Renal pelvis (tissue), 12 donors: ENCODE data around the gene PEPD. TPM values are rescaled to one million over a fixed set of nuclear protein-coding genes. Genes with fewer than 3 reads are reported as not detected.
"Not testable (repeated sequence)": the region's sequence is repeated elsewhere in the genome, so short reads cannot be mapped to it uniquely, and the experiment has no call there.

Experiments used
- DNase-seq: peaks from one replicate; pipeline ENCODE4 v3.0.0-alpha.2; 2013
- long read RNA-seq, 16 experiments: transcript quantifications; one replicate each; lab custom pipeline, GENCODE V29; 2026
- polyA plus RNA-seq, 3 donors: library from polyadenylated mRNA; unstranded; fragments of 120-200 nt; gene quantifications; one replicate each; pipeline ENCODE4 v1.2.1, GENCODE V29; 2013; ENCODE audit not compliant: insufficient read length in 3 of 3

The PEPD gene
- 100 to 1,000 TPM; 105 to 120 (median 116) TPM for polyA plus RNA-seq
- long read RNA-seq, donor 1, transcript PEPD-201 (15 exons, 1,910 nt): major isoform, 51 of 72 reads
- long read RNA-seq, donor 1, partial matches to known transcripts: 11 of 72 reads
- long read RNA-seq, donor 1, other reads (novel, unspliced or antisense): 6 of 72 reads
- long read RNA-seq, donor 2, transcript PEPD-201 (15 exons, 1,910 nt): major isoform, 55 of 86 reads
- long read RNA-seq, donor 2, partial matches to known transcripts: 29 of 86 reads
- long read RNA-seq, donor 2, other reads (novel, unspliced or antisense): 0 of 86 reads
- long read RNA-seq, donor 3, transcript PEPD-201 (15 exons, 1,910 nt): major isoform, 29 of 33 reads
- long read RNA-seq, donor 3, partial matches to known transcripts: 0 of 33 reads
- long read RNA-seq, donor 3, other reads (novel, unspliced or antisense): 0 of 33 reads
- long read RNA-seq, donor 4, transcript PEPD-201 (15 exons, 1,910 nt): major isoform, 41 of 57 reads
- long read RNA-seq, donor 4, partial matches to known transcripts: 13 of 57 reads
- long read RNA-seq, donor 4, other reads (novel, unspliced or antisense): 0 of 57 reads
- long read RNA-seq, donor 5, transcript PEPD-201 (15 exons, 1,910 nt): major isoform, 27 of 36 reads
- long read RNA-seq, donor 5, partial matches to known transcripts: 7 of 36 reads
- long read RNA-seq, donor 5, other reads (novel, unspliced or antisense): 0 of 36 reads
- long read RNA-seq, donor 6, transcript PEPD-201 (15 exons, 1,910 nt): major isoform, 39 of 41 reads
- long read RNA-seq, donor 6, partial matches to known transcripts: 0 of 41 reads
- long read RNA-seq, donor 6, other reads (novel, unspliced or antisense): 0 of 41 reads
- long read RNA-seq, donor 7, transcript PEPD-201 (15 exons, 1,910 nt): major isoform, 47 of 117 reads
- long read RNA-seq, donor 7, transcript PEPD-211 (2 exons, 1,763 nt): minor isoform, 5 of 117 reads
- long read RNA-seq, donor 7, partial matches to known transcripts: 56 of 117 reads
- long read RNA-seq, donor 7, other reads (novel, unspliced or antisense): 9 of 117 reads
- long read RNA-seq, donor 8, transcript PEPD-201 (15 exons, 1,910 nt): major isoform, 8 of 24 reads
- long read RNA-seq, donor 8, partial matches to known transcripts: 14 of 24 reads
- long read RNA-seq, donor 8, other reads (novel, unspliced or antisense): 0 of 24 reads
- long read RNA-seq, donor 9, transcript PEPD-201 (15 exons, 1,910 nt): major isoform, 56 of 65 reads
- long read RNA-seq, donor 9, partial matches to known transcripts: 6 of 65 reads
- long read RNA-seq, donor 9, other reads (novel, unspliced or antisense): 0 of 65 reads
- long read RNA-seq, donor 10, transcript PEPD-211 (2 exons, 1,763 nt): minor isoform, 13 of 59 reads
- long read RNA-seq, donor 10, transcript PEPD-201 (15 exons, 1,910 nt): major isoform, 34 of 59 reads
- long read RNA-seq, donor 10, partial matches to known transcripts: 12 of 59 reads
- long read RNA-seq, donor 10, other reads (novel, unspliced or antisense): 0 of 59 reads
- long read RNA-seq, donor 11, transcript PEPD-201 (15 exons, 1,910 nt): major isoform, 32 of 58 reads
- long read RNA-seq, donor 11, partial matches to known transcripts: 24 of 58 reads
- long read RNA-seq, donor 11, other reads (novel, unspliced or antisense): 0 of 58 reads
- long read RNA-seq, donor 12, transcript PEPD-201 (15 exons, 1,910 nt): major isoform, 56 of 112 reads
- long read RNA-seq, donor 12, partial matches to known transcripts: 50 of 112 reads
- long read RNA-seq, donor 12, other reads (novel, unspliced or antisense): 5 of 112 reads
- long read RNA-seq, donor 13, transcript PEPD-201 (15 exons, 1,910 nt): major isoform, 7 of 9 reads
- long read RNA-seq, donor 13, partial matches to known transcripts: 0 of 9 reads
- long read RNA-seq, donor 13, other reads (novel, unspliced or antisense): 0 of 9 reads
- long read RNA-seq, donor 14: 0 reads
- long read RNA-seq, donor 15, transcript PEPD-201 (15 exons, 1,910 nt): major isoform, 39 of 77 reads
- long read RNA-seq, donor 15, transcript PEPD-211 (2 exons, 1,763 nt): minor isoform, 6 of 77 reads
- long read RNA-seq, donor 15, partial matches to known transcripts: 12 of 77 reads
- long read RNA-seq, donor 15, other reads (novel, unspliced or antisense): 16 of 77 reads
- long read RNA-seq, donor 16, transcript PEPD-201 (15 exons, 1,910 nt): major isoform, 44 of 47 reads
- long read RNA-seq, donor 16, partial matches to known transcripts: 0 of 47 reads
- long read RNA-seq, donor 16, other reads (novel, unspliced or antisense): 0 of 47 reads

GRCh38 chr19:33521480-33522370, at the start of gene PEPD:
TSS of gene PEPD (minus strand) at chr19:33521791. CDS start at chr19:33521760, 31 bp downstream.
- peak; percentile 90 for DNase-seq

- no peak for DNase-seq
Observed at GRCh38 chr19:33569821-33570220, 48.2 kb upstream of the PEPD start.

- no peak for DNase-seq
Observed at GRCh38 chr19:33568706-33569105, 47.1 kb upstream of the PEPD start.

GRCh38 chr19:33564836-33565338, 43.3 kb upstream of the PEPD start:
- no peak for DNase-seq

GRCh38 chr19:33562636-33563035, 41.0 kb upstream of the PEPD start:
- no peak for DNase-seq

GRCh38 chr19:33561666-33562065, 40.1 kb upstream of the PEPD start:
- DNase-seq: not testable (repeated sequence)

- no peak for DNase-seq
Observed at GRCh38 chr19:33561261-33561660, 39.7 kb upstream of the PEPD start.

GRCh38 chr19:33559996-33560395, 38.4 kb upstream of the PEPD start:
- no peak for DNase-seq

- no peak for DNase-seq
Observed at GRCh38 chr19:33558856-33559255, 37.3 kb upstream of the PEPD start.

- no peak for DNase-seq
Observed at GRCh38 chr19:33558151-33558550, 36.6 kb upstream of the PEPD start.

GRCh38 chr19:33557720-33558119, 36.1 kb upstream of the PEPD start:
- DNase-seq: no peak

GRCh38 chr19:33557196-33557595, 35.6 kb upstream of the PEPD start:
- no peak for DNase-seq

GRCh38 chr19:33556261-33556660, 34.7 kb upstream of the PEPD start:
- no peak for DNase-seq

- not testable (repeated sequence) for DNase-seq
Observed at GRCh38 chr19:33555726-33556125, 34.1 kb upstream of the PEPD start.

GRCh38 chr19:33554821-33555220, 33.2 kb upstream of the PEPD start:
- no peak for DNase-seq

GRCh38 chr19:33554391-33554790, 32.8 kb upstream of the PEPD start:
- DNase-seq: no peak

- no peak for DNase-seq
Observed at GRCh38 chr19:33553530-33554310, 32.1 kb upstream of the PEPD start.

- DNase-seq: no peak
Observed at GRCh38 chr19:33552928-33553279, 31.3 kb upstream of the PEPD start.
